Measurements from ENCODE around the gene TCF7.

TCF7 gene

DNA sequence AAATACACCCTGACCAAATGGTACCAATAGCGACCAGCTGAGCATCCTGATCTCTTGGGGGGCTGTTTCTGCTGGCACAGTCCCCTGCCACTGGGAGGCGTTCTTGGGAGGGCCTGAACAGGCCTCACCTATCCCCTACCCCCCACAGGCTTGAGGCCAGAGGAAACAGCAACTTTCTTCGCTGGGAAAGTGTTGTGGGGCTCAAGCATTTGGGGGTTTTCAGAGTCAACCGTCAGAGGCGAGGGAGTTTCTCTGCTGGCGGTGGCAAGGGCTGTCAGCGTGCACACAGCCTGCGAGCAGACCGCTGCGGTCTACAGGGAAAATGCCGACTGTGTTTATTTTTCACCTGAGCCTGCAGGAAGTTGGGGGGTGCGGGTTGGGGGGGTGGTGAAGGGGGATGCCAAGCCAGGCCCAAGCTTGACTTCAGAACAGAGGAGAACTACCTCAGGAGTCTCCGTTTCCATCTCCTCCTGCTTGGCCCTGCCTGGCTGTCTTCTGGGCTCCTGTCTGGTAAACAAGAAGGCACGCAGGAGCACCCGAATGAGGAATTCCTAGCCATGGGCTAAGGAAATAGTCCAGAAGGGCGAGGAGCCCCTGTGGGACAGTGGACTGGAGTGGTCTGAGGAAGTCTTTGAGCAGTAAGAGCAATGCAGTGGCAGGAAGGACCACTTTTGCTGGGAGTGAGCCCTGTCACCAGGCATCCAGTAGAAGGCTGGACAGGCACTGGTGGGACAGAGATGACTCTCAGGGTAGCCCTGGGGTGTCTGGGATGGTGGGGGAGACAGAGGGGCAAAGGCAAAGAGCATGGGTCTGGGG, 18.1 kb downstream of the TCF7 start:
- DNase-seq (ENCODE audit: low read depth), result peak; percentile 96
- TF ChIP-seq, protein P1, sequence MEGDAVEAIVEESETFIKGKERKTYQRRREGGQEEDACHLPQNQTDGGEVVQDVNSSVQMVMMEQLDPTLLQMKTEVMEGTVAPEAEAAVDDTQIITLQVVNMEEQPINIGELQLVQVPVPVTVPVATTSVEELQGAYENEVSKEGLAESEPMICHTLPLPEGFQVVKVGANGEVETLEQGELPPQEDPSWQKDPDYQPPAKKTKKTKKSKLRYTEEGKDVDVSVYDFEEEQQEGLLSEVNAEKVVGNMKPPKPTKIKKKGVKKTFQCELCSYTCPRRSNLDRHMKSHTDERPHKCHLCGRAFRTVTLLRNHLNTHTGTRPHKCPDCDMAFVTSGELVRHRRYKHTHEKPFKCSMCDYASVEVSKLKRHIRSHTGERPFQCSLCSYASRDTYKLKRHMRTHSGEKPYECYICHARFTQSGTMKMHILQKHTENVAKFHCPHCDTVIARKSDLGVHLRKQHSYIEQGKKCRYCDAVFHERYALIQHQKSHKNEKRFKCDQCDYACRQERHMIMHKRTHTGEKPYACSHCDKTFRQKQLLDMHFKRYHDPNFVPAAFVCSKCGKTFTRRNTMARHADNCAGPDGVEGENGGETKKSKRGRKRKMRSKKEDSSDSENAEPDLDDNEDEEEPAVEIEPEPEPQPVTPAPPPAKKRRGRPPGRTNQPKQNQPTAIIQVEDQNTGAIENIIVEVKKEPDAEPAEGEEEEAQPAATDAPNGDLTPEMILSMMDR (IDR thresholded peaks at IDR 0.05; ENCODE audit: insufficient read depth, low read depth, low read length, missing control alignments), result peak; percentile 70
- peak overlapping the region; percentile 51 for H3K4me3 ChIP-seq (ENCODE audit: low read depth, low read length)

DNA sequence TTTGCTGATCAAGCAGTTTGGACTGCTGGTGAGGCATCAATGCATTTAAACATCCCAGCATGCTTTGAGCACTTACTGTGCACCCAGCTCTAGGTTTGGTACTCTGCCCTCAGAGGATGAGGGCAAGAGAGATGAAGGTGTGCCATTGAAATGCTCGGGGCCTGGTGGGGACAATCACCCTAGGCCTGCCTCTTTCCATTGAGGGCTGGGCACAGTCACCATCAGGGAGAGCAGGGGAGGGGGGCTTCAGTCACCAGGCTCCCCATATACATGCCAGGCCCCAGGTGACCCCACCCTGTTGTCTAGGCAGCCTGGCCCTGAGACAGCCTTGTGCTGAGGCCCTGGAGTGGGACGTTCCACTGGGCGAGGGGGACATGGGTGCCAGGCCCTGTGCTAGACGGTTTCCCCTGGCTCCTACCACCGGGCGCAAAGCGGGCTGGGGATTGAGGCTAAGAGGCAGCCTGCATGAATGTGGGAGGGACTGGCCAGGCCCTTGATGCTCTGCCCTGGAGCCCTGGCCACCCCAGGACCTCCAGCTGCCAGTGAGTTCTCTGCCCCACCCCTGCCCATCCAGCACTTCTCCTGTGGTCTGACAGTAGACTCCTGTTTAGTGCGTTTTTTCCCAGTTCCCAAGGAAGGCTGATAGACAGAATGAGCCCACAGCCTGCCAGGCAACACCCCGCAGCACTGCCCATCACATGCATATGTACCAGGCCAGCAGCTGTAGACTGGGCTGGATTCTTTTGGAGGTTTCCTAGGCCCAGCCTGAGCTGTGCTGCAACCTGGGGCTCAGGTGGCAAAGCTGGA, 18.9 kb downstream of the TCF7 start:
- TF ChIP-seq, protein P1 (IDR thresholded peaks at IDR 0.05; ENCODE audit: insufficient read depth, low read depth, low read length, missing control alignments), result no peak
- peak overlapping the region; percentile 51 for H3K4me3 ChIP-seq (ENCODE audit: low read depth, low read length)
- no peak for DNase-seq (ENCODE audit: low read depth)

DNA sequence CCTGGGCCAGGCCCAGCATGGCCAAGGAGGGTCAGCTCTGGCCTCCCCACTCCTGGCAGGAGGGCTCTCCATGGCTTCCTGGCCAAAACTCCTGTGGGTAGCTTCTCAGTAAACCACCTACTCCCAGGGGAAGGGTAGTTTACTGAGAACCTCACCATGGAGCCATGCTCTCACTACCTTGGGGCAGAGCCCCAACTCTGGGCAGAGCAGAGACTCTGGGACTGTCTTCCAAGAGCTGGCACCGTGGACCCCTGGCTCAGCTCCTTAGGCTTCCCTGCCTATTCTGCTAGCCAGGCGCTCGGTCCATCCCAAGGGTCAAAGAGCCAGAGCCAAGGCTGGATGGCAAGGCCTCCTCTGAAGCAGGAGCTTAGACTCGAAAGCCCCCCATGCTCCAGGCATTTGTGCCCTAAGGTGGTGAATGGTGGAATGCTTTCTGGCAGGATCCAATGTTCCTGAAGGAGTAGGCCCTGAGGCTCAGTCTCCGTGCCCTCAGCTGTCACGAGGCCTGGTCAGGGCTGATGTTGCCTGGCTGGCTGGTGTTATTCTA, 19.6 kb downstream of the TCF7 start:
- no peak overlapping the region for H3K4me3 ChIP-seq (ENCODE audit: low read depth, low read length)
- TF ChIP-seq, protein P1 (IDR thresholded peaks at IDR 0.05; ENCODE audit: insufficient read depth, low read depth, low read length, missing control alignments), result no peak
- DNase-seq (ENCODE audit: low read depth), result no peak

DNA sequence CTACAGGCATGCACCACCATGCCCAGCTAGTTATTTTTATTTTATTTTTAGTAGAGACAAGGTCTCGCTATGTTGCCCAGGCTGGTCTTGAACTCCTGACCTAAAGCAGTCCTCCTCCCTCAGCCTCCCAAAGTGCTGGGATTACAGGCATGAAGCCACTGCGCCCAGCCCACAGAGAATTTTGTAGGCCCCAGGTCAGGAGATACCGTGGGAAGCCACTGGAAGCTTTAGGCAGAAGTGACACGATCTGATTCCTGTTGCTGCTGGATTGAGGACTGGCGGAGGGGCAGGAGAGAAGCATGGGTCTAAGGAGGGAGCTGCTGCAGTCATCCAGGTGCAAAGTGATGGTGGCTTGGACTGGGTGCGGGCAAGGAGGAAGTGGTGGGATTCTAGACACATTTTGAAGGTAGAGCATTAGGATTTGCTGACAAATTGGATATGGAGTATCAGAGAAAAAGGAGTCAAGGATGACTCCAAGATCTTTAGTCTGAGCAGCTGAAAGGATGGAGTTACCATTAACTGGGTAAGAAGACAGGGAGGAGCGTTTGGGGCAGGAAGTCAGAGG, 20.7 kb downstream of the TCF7 start:
- no peak for DNase-seq (ENCODE audit: low read depth)
- H3K4me3 ChIP-seq (ENCODE audit: low read depth, low read length), result no peak overlapping the region
- TF ChIP-seq, protein P1 (IDR thresholded peaks at IDR 0.05; ENCODE audit: insufficient read depth, low read depth, low read length, missing control alignments), result no peak

DNA sequence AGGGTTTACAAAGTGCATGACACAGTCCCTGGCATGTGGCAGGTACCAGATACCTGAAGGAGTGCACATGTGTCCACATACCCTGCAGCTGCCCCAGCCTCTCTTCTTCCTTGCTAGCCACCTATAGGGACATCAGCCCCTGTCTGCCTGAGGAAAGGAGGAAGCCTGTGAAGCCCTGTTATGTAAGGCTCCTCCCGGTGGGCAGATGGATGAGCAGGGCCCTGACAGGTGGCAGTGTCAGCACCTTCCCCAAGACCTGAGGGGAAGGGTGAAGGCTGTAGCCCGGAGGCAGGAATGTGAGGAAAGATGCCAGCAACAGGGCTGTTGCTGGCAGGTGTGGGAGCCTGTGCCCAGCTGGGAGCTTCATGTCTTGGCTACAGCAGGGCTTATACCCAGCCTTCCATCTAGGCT, 21.7 kb downstream of the TCF7 start:
- no peak for DNase-seq (ENCODE audit: low read depth)
- no peak overlapping the region for H3K4me3 ChIP-seq (ENCODE audit: low read depth, low read length)
- TF ChIP-seq, protein P1 (IDR thresholded peaks at IDR 0.05; ENCODE audit: insufficient read depth, low read depth, low read length, missing control alignments), result no peak

DNA sequence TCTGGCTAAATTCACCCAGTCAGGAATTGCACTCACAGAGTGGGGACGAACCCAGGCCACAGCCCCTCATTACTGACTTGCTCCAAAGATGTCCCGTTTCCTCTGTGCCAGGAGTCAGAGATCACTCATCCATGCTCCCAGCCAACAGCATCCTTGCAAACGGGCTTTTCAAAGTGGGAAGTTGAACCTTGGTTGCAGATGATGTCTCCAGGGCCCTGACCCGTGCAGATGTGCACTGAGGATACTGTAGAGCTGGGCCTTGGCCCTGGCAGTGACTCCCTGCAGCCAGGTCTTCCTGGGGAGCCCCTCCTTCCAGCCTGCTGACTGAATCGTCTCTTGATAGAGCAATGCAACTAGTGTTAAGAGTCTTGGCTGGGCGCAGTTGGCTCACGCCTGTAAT, 22.3 kb downstream of the TCF7 start:
- no peak overlapping the region for H3K4me3 ChIP-seq (ENCODE audit: low read depth, low read length)
- no peak for DNase-seq (ENCODE audit: low read depth)
- TF ChIP-seq, protein P1 (IDR thresholded peaks at IDR 0.05; ENCODE audit: insufficient read depth, low read depth, low read length, missing control alignments), result no peak

Measured in GM12865 (cell line).